ENCODE results near the gene TADA2B.

DNA sequence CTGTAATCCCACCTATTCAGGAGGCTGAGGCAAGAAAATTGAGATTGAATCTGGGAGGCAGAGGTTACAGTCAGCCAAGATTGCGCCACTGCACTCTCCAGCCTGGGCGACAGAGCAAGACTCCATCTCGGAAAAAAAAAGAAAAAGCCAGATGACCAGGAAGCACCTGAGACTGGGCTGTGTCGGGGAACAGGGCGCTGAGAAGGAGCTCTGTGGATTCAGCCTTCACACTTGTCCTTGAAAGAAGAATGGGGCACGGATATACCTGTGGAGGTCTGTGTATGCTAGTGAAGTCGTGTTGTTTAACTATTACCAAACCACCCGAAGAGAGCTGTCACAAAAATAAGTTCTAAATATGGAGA, 39.3 kb upstream of the TADA2B start:
- no peak for TF ChIP-seq EHF (CRISPR knock-in tag; IDR thresholded peaks at IDR 0.05)
- TF ChIP-seq, protein P1, sequence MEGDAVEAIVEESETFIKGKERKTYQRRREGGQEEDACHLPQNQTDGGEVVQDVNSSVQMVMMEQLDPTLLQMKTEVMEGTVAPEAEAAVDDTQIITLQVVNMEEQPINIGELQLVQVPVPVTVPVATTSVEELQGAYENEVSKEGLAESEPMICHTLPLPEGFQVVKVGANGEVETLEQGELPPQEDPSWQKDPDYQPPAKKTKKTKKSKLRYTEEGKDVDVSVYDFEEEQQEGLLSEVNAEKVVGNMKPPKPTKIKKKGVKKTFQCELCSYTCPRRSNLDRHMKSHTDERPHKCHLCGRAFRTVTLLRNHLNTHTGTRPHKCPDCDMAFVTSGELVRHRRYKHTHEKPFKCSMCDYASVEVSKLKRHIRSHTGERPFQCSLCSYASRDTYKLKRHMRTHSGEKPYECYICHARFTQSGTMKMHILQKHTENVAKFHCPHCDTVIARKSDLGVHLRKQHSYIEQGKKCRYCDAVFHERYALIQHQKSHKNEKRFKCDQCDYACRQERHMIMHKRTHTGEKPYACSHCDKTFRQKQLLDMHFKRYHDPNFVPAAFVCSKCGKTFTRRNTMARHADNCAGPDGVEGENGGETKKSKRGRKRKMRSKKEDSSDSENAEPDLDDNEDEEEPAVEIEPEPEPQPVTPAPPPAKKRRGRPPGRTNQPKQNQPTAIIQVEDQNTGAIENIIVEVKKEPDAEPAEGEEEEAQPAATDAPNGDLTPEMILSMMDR (IDR thresholded peaks at IDR 0.05): no peak
- no peak for TF ChIP-seq POLR2A (IDR thresholded peaks at IDR 0.05; ENCODE audit: low read length)
- TF ChIP-seq RAD21 (conservative IDR thresholded peaks at IDR 0.05 in 1 of 2, IDR thresholded peaks at IDR 0.05 in 1 of 2): no peak
- no peak for TF ChIP-seq POLR2AphosphoS2 (conservative IDR thresholded peaks at IDR 0.05; ENCODE audit: low read length)
- TF ChIP-seq, protein P2, sequence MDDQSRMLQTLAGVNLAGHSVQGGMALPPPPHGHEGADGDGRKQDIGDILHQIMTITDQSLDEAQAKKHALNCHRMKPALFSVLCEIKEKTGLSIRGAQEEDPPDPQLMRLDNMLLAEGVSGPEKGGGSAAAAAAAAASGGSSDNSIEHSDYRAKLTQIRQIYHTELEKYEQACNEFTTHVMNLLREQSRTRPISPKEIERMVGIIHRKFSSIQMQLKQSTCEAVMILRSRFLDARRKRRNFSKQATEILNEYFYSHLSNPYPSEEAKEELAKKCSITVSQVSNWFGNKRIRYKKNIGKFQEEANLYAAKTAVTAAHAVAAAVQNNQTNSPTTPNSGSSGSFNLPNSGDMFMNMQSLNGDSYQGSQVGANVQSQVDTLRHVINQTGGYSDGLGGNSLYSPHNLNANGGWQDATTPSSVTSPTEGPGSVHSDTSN (IDR thresholded peaks at IDR 0.05): no peak
- TF ChIP-seq, protein P3, sequence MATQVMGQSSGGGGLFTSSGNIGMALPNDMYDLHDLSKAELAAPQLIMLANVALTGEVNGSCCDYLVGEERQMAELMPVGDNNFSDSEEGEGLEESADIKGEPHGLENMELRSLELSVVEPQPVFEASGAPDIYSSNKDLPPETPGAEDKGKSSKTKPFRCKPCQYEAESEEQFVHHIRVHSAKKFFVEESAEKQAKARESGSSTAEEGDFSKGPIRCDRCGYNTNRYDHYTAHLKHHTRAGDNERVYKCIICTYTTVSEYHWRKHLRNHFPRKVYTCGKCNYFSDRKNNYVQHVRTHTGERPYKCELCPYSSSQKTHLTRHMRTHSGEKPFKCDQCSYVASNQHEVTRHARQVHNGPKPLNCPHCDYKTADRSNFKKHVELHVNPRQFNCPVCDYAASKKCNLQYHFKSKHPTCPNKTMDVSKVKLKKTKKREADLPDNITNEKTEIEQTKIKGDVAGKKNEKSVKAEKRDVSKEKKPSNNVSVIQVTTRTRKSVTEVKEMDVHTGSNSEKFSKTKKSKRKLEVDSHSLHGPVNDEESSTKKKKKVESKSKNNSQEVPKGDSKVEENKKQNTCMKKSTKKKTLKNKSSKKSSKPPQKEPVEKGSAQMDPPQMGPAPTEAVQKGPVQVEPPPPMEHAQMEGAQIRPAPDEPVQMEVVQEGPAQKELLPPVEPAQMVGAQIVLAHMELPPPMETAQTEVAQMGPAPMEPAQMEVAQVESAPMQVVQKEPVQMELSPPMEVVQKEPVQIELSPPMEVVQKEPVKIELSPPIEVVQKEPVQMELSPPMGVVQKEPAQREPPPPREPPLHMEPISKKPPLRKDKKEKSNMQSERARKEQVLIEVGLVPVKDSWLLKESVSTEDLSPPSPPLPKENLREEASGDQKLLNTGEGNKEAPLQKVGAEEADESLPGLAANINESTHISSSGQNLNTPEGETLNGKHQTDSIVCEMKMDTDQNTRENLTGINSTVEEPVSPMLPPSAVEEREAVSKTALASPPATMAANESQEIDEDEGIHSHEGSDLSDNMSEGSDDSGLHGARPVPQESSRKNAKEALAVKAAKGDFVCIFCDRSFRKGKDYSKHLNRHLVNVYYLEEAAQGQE (IDR thresholded peaks at IDR 0.05): no peak
- TF ChIP-seq KDM1A (IDR thresholded peaks at IDR 0.05; ENCODE audit: low read depth): no peak
- no peak for TF ChIP-seq CBX8 (IDR thresholded peaks at IDR 0.05)
- no peak for TF ChIP-seq EP300 (IDR thresholded peaks at IDR 0.05)
- no peak for TF ChIP-seq BHLHE40 (IDR thresholded peaks at IDR 0.05; ENCODE audit: low read depth, low read length)
- TF ChIP-seq, protein P4, sequence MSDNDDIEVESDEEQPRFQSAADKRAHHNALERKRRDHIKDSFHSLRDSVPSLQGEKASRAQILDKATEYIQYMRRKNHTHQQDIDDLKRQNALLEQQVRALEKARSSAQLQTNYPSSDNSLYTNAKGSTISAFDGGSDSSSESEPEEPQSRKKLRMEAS (IDR thresholded peaks at IDR 0.05): no peak
- TF ChIP-seq EHMT2 (IDR thresholded peaks at IDR 0.05; ENCODE audit: low read depth): no peak

Measured in A549 (cell line).